ENCODE results near the gene CBLB. TPM values are rescaled to one million over a fixed set of nuclear protein-coding genes. Genes with fewer than 3 reads are reported as not detected.
A peak's percentile ranks its signal among the peaks of the same experiment; 100 is the strongest.

CBLB gene
- total and polyA plus RNA-seq, 9 donors, result 14.8 to 133 (median 40.5) TPM

DNA sequence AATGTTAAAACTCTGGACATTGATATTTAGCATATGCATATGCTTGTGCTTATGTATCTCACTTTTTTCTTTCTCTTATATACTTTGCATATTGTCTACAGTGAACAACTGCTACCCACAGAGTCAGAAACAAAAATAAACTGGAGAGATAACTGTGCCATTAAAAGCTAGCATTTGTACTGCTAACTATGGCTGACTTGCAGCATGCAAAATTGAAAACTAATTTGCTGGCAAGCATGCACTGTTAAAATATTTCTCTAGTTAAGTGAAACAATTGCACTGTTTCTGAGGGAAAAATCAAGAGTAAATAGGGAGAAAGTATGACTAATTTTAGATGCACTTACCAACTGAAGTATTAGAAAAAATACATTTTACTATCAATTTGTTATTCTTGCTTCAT is 177.8 kb downstream of the CBLB start:
- no peaks in the 10 kb centered on the region for H3K36me3 ChIP-seq
- H3K27ac ChIP-seq, result no peak overlapping the region
- intact Hi-C loops (cut with DNase I), result no loop called here
- TF ChIP-seq, protein P1, sequence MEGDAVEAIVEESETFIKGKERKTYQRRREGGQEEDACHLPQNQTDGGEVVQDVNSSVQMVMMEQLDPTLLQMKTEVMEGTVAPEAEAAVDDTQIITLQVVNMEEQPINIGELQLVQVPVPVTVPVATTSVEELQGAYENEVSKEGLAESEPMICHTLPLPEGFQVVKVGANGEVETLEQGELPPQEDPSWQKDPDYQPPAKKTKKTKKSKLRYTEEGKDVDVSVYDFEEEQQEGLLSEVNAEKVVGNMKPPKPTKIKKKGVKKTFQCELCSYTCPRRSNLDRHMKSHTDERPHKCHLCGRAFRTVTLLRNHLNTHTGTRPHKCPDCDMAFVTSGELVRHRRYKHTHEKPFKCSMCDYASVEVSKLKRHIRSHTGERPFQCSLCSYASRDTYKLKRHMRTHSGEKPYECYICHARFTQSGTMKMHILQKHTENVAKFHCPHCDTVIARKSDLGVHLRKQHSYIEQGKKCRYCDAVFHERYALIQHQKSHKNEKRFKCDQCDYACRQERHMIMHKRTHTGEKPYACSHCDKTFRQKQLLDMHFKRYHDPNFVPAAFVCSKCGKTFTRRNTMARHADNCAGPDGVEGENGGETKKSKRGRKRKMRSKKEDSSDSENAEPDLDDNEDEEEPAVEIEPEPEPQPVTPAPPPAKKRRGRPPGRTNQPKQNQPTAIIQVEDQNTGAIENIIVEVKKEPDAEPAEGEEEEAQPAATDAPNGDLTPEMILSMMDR (IDR thresholded peaks at IDR 0.05), result no peak
- TF ChIP-seq POLR2A (IDR thresholded peaks at IDR 0.05) (no peak), EP300 (IDR thresholded peaks at IDR 0.05) (no peak)
- no peak overlapping the region for H3K4me3 ChIP-seq
- no peaks in the 10 kb centered on the region for H3K4me1 ChIP-seq (ENCODE audit: insufficient read depth)
- no peaks in the 10 kb centered on the region for H3K9me3 ChIP-seq
- no peaks in the 10 kb centered on the region for H3K27me3 ChIP-seq
- DNase-seq, result no peak

DNA sequence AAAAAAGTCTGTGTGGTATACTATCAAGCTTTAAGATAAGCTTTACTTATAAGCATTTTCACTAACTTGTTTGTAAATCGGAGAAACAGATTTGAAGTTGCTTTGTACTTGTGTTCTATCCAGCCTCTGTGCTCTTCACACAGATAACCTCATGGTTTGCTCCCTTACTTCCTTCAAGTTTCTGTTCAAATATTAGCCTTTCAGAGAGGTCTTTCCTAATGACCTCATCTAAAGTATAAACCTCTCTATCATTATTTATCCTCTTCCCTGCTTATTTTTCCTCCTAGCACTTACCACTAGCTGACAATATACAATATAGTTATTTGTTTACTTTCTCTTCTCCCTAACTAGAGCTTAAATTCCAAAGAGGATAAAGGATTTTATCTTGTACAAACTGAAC is 180.0 kb downstream of the CBLB start:
- WGBS, 3 donors, result 64 to 73% (median 72%) methylated on average over 1 of the region's 1 CpG
- H3K27ac ChIP-seq, result no peak overlapping the region

GRCh38 chr3:105686278-105686897 is 182.4 kb downstream of the CBLB start:
- no peak for DNase-seq
- 44 to 48% (median 47%) methylated on average over 2 of the region's 2 CpGs for WGBS, 3 donors
- Histone ChIP-seq H3K4me3 (no peak overlapping the region), H3K27me3 (no peaks in the 10 kb centered on the region), H3K9me3 (no peaks in the 10 kb centered on the region), H3K36me3 (no peaks in the 10 kb centered on the region), H3K27ac (no peak overlapping the region), H3K4me1 (ENCODE audit: insufficient read depth) (no peaks in the 10 kb centered on the region)
- TF ChIP-seq EP300 (IDR thresholded peaks at IDR 0.05), result no peak
- TF ChIP-seq, protein P1 (IDR thresholded peaks at IDR 0.05), result peak; percentile 29 to 61 (median 55)
- intact Hi-C loops (cut with DNase I), result loop anchor here in 3 of 4 donors (5.0 to 10.0 kb wide), 3 partner anchors 918 to 1381 kb away; no protein-coding TSS in a partner anchor

More for the DNA sequence above, 180.0 kb downstream of the CBLB start:
- TF ChIP-seq EP300 (IDR thresholded peaks at IDR 0.05) (no peak), POLR2A (IDR thresholded peaks at IDR 0.05) (no peak)
- TF ChIP-seq, protein P1 (IDR thresholded peaks at IDR 0.05), result no peak
- H3K36me3 ChIP-seq, result no peaks in the 10 kb centered on the region
- intact Hi-C loops (cut with DNase I), result loop anchor here in 3 of 4 donors (5.0 to 10.0 kb wide), 3 partner anchors 916 to 1378 kb away; no protein-coding TSS in a partner anchor
- no peaks in the 10 kb centered on the region for H3K27me3 ChIP-seq
- DNase-seq, result no peak
- no peak overlapping the region for H3K4me3 ChIP-seq
- H3K4me1 ChIP-seq (ENCODE audit: insufficient read depth), result no peaks in the 10 kb centered on the region
- H3K9me3 ChIP-seq, result no peaks in the 10 kb centered on the region

GRCh38 chr3:105679951-105680350 is 188.9 kb downstream of the CBLB start:
- no peak for DNase-seq
- TF ChIP-seq, protein P1 (IDR thresholded peaks at IDR 0.05), result no peak
- Histone ChIP-seq H3K9me3 (no peaks in the 10 kb centered on the region), H3K4me1 (ENCODE audit: insufficient read depth) (no peaks in the 10 kb centered on the region), H3K36me3 (no peaks in the 10 kb centered on the region), H3K27me3 (no peaks in the 10 kb centered on the region), H3K27ac (no peak overlapping the region), H3K4me3 (no peak overlapping the region)
- 72 to 84% (median 75%) methylated on average over 2 of the region's 2 CpGs for WGBS, 3 donors
- intact Hi-C loops (cut with DNase I), result loop anchor here in 1 of 4 donors (10.0 kb wide), 1 partner anchor 925 kb away; no protein-coding TSS in a partner anchor

All from ovary (tissue), 9 donors.